Hematopoietic multipotent progenitor cell treated with erythropoietin and hydrocortisone succinate and interleukin-3 and kit ligand, for 8 days (in vitro differentiated cells): ENCODE data around the gene SNX8.

ENCODE experiments used
- DNase-seq: peaks from one replicate; pipeline ENCODE4 v3.0.0-alpha.2; 2015

SNX8 gene

GRCh38 chr7:2258661-2259365 is 55.4 kb downstream of the SNX8 start:
- DNase-seq: no peak

DNA sequence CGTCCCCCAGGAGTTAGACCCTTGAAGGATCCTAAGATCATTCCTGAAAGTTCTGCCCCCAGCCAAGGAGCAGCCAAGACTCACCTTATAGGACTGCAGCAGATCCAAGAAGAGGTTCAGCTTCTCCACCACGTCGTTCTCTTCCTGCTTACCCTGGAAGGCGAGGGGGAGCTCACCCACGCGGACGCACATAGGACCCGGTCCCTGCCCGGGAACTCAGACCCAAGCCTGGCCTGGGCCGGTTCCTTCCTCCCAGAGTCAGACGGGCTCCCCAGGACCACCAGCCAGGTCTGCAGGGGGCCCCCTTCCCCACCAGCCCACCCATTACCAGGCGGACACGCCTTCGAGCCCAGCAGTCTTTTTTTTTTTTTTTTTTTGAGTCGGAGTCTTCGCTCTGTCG is 56.6 kb downstream of the SNX8 start:
- no peak for DNase-seq

DNA sequence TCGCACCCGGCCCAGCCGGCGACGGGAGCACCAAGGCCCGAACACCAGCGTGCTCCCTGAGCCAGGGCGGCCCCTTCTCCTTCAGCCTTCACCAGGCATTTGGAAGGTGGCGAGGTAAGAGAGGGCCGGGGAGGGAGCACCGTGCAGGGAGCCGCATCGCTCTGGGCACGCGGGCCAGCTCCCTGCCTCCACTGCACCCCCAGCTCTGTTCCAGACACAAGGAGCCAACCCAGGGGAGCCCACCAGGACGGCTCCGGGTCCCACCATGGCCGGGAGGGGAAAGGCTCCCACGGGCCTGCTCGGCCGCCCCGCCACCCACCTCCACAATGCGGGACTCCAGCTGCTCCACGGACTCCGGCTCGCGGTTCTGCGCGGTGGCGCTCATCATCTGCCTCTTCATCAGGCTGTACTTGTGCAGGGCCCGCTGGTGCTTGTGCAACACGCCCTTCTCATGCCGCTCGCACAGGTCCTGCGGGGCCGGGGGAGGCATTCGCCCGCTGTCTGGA is 57.1 kb downstream of the SNX8 start:
- DNase-seq: no peak

DNA sequence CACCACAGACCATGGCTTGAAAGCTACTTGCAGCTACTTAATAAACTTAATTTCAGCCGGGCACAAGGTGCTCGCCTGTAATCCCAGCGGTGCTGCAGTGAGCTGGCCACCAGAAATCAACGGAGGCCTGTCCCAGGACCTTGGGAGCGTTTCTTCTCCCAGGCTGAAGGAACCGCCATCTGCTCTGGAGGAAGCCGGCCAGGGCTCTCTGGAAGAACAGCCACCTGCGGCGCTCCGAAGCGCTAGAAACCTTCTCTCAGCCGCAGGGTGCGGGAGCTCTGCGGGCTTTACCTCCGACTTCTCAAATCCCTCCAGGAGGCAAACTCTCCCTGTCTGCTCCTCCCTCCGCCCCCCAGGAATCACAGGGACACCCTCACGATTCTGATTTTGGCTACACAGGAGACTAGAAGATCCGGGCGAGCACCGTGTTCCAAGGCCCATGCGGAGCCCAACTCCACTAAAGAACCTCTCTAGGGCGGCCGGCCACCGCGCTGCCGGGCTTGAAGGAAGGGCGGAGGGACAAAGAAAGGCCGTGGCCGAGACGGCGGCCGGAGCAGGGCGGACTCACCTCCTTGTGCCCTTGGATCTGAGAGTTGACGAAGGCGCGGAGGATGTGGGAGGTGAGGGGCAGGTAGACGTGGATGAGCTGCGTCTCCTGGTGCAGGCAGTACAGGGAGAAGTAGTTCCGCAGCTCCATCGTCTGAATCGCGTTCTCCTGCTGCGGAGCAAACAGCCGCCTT is 57.8 kb downstream of the SNX8 start:
- no peak for DNase-seq

GRCh38 chr7:2255145-2256139 is 58.8 kb downstream of the SNX8 start:
- DNase-seq: no peak

- no peak for DNase-seq
These were observed 59.7 kb downstream of the SNX8 start for GRCh38 chr7:2254429-2255144.

DNA sequence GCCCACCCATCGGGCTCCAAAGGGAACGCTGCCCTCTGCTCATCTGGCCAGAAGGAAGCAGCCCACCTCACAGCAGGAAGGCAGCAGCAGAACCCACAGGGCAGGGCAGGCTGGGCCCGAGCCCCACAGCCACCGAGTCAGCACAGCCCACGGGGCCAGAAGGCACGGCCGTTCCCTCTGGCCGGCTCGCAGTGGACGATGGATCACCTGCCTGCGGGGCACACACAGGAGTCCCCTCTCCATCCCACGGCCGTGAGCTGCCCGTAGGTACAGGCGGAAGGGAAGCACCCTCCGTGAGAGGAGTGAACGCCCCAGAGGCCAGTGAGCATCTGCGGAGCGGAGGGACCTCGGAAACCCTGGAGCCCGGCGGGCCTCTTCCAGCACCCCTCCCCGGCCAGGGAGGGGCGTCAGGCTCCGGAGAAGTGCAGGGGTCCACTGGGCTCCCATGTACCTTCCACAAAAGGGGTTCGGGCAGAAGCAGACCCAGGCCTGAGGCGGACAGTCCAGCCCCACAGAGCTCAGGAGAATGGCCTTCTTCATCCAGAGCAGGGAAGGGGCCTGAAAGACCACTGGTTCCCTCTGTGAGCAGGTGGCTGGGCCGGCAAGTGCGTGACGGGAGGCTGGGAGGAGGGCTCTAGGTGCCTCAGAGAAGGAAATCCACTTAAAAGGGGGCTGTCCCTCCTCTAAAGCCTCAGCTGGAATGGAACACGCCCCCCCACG is 60.6 kb downstream of the SNX8 start:
- no peak for DNase-seq

- no peak for DNase-seq
These were observed 61.2 kb downstream of the SNX8 start for GRCh38 chr7:2253021-2253420.

- no peak for DNase-seq
These were observed 62.1 kb downstream of the SNX8 start for GRCh38 chr7:2251841-2252771.

DNA sequence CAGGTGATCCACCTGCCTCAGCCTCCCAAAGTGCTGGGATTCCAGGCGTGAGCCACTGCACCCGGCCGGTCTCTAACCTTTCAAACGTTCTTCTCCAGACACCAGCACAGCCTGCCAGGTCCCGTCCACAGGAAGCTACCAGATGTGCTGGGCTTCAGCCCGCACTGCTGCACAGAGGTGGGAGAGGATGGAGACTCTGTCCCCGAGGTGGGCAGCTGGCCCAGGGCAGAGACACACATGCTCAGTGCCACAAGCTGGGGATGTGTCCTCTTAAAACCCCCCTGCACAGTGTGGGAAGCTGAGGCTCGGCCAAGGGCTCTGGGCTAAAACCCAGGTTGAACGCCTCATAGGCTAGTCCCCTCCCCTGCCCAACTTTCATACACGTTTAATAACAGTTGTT is 62.9 kb downstream of the SNX8 start:
- DNase-seq: no peak

DNA sequence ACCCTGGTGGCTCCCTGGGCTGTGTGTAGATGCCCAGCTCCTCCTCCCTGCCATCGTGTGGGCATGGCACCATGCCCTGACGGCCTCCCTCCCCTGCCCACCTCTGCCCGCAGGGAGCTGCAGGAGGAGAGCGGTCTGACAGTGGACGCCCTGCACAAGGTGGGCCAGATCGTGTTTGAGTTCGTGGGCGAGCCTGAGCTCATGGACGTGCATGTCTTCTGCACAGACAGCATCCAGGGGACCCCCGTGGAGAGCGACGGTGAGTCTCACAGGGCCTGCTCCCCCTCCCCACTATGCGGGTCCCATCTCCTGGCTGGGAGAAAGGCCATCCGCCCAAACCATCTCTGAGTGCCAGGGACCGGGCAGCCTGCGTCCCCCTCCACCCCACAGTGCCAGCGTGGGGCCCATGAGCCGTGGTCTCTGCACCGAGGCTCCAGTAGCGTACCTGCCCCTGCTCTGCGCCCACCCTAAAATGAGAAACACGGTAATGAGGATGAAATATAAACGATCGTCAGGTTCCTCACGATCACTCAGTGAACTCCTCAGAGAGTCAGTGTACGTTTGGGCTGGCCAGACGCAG is 64.4 kb downstream of the SNX8 start:
- no peak for DNase-seq

DNA sequence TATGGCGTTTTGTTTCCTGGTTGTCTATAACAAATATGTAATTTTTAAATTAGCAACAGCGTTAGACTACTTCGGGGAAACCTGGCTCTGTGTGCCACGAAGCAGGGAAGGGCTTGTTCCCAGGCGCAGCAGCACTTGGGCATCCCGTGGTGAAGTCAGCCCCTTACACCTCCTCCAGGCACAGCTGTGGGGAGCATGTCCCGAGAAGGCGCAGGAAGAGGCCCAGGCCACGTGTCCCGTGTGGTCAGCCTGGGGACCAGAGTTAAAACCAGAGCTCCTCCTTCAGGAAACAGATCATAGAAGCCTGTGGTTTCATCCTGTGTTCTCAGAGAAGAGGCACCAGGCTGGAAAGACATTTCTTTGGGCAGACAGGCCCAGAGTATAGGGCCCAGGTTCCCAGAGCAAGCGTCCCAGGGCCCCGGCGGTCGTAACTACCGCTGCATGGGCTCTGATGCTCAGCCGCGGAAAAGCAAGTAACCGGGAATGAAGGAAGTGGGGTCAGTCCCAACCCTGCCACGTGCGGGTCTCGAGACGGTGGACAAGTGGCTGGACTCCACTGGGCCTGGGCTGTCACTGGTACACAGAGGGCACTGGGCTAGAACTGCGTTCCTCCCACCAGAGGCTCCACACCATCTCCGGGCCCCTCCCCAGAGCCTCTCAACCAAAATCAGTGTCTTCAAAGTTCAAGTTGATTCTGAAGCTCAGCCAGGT is 65.1 kb downstream of the SNX8 start:
- DNase-seq: peak; percentile 59

DNA sequence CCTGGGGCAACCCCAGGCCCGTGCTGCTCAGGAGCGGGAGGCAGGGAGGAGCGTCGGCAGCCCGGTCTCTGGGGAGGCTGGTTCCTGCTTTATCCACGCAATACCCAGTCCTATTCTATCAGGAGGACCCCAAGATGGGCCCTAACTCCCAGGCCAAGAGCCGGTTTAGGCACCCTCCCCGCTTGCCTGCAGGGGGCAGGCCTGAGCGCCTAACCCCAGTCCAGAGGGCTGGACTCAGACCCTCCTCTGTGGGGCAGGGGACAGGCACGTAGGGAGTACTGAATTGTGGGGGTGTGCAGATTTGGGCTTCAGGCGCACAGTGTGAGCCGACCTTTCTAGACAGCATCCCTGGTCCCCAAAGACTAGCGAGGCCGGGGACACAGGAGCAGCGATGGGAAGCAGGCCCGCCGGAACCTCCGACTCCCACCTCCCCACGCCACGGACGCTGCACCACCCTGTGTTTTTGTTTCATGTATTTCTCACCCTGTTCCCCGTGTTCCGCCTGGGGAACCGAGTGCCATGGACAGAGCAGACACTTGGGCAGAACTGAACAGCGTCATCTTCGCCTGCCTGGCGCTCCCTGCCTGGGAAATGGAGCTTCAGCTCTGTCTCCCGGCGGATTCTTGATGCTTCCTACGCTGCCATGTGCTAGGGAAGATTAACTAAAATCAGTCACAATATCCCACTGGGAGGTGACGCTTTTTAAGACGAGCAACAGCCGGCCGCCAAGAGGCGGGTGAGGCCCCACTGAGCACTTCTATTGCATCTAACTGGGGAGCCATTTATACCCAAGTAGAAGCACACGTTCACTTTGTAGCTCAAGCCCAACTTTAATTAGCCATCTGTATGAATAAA is 66.9 kb downstream of the SNX8 start:
- DNase-seq: no peak

GRCh38 chr7:2245883-2246675 is 68.2 kb downstream of the SNX8 start:
- DNase-seq: no peak

DNA sequence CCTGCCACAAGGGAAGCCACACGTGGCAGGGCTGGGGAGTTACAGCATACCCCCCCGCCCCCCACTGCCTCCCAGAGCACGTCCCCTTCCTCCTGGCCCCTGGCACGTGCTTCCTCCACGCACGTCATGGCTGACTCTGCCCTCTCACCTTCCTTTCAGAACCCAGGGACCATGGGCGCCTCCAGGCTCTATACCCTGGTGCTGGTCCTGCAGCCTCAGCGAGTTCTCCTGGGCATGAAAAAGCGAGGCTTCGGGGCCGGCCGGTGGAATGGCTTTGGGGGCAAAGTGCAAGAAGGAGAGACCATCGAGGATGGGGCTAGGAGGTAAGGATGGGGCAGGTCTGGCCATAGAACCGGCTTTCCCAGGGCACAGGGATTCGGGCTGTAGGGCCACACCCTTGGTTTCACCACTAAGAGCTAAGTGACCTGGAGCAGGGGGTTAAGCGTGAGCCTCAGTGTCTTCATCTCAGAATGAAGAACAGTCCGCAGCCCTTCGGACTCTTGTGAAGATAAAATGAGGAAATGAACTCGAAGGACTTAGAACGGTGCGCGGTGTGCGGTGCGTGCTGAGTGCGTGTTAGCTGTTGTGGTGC is 69.7 kb downstream of the SNX8 start:
- DNase-seq: no peak

GRCh38 chr7:2243458-2243857 is 70.8 kb downstream of the SNX8 start:
- peak; percentile 46 for DNase-seq
